Measurements from ENCODE around the gene BRMS1L.
"Not testable (repeated sequence)": the region's sequence is repeated elsewhere in the genome, so short reads cannot be mapped to it uniquely, and the experiment has no call there.

Gene BRMS1L, protein sequence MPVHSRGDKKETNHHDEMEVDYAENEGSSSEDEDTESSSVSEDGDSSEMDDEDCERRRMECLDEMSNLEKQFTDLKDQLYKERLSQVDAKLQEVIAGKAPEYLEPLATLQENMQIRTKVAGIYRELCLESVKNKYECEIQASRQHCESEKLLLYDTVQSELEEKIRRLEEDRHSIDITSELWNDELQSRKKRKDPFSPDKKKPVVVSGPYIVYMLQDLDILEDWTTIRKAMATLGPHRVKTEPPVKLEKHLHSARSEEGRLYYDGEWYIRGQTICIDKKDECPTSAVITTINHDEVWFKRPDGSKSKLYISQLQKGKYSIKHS

DNA sequence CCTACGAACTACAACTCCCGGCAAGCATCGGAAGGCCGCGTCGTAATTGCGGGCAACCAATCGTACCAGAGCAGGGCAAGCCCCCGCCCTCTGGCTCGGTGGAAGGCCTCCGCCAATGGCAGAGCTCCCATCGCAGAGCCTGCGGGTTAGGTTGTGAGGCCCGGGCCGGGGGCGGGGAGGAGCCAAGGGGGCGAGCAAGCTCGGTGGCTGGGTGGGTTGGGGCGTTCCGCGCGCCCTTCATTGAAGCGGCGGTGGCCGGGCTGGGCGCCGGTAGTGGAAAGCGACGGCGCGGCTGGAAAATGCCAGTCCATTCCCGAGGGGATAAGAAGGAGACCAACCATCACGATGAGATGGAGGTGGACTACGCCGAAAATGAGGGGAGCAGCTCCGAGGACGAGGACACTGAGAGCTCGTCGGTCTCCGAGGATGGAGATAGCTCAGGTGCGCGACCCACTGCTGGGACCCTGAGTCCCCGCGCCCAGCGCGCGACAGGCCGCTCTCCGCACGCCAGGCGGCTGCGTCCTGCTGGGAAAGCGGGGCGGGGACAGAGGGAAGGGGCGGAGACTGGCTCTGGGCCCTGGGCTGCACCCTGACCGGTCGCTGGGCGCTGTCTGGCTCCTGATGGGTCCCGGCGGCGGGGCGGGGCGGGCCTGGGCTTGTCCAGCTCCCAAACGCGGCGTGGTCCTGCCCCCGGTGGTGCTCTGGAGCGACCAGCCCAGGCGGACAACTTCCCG is at the start of gene BRMS1L:
TSS of gene BRMS1L (plus strand) at position 121 of the 734 bp plus-strand sequence. CDS start at position 300, 179 bp downstream.
- peak; percentile 94 for DNase-seq

DNA sequence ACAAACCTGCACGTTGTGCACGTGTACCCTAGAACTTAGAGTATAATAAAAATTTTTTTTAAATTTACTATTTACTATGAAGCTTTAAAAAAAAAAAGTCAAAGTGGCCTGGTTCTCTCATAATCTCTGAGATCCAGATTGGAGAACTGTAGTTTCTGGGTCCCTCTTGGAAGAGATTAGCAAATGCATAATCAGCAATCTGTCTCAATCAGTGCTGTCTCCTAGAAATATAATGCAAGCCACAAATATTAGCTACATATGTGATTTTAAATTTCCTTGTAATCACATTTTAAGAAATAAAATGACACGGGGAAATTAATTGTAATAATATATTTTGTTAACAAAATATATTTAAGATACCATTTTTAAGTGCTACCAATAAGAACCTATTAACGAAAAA is 49.3 kb upstream of the BRMS1L start:
- no peak for DNase-seq

DNA sequence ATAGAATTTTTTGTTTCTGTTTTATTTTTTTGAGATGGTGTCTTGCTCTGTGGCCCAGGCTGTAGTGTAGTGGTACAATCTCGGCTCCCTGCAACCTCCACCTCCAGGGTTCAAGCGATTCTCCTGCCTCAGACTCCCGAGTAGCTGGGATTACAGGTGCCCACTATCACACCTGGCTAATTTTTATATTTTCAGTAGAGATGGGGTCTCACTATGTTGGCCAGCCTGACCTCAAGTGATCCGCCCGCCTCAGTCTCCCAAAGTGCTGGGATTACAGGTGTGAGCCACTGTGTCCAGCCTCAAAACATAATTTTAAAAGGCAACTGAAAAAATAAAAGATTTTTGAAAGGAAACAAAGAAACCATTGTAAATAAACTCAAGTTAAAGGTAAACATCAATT is 48.6 kb upstream of the BRMS1L start:
- not testable (repeated sequence) for DNase-seq

DNA sequence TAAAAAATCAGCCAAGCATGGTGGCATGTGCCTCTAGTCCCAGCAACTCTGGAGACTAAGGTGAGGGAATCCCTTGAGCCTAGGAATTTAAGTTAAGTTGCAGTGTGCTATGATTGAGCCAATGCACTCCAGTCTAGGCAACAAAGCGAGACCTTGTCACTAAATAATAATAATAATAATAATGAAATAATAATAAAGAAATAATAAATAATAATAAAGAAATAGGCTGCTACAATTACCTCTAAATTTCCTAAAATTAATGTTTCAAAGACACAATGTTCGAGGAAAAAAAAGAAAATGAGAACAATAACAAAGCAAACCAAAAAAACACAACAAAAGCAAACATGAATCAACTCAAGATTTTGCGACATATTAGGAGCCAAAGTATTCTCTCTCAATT is 46.8 kb upstream of the BRMS1L start:
- DNase-seq, result no peak

DNA sequence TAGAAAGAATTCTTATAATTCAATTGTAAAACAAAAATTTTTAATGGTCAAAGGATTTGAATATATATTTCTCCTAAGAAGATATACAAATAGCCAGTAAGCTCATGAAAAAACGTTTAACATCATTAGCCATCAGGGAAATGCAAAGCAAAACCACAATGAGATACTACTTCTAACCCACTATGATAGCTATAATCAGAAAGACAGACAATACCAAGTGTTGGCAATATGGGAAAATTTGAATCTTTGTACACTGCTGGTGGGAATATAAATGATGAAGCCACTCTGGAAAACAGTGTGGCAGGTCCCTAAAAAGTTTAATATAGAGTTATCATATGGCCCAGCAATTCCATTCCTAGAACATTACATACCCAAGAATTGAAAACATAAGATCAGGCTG is 42.4 kb upstream of the BRMS1L start:
- no peak for DNase-seq

DNA sequence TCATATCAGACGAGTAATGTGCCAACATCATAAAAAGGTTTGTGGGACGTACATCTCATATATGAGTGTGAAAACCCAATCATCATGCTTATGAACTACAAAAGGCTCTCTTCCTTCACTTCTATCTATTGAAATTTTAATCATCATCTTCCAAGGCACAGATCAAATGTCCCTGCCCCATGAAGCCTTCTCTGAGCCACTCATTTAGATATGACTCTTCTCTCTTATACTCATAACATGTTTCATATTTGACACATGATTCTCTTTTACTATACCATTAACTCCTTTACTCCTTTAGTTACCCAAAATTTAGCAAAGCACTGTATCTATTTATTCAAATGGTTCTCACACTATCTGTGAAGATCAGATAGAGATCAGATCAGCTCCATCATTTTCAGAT is 39.3 kb upstream of the BRMS1L start:
- no peak for DNase-seq

DNA sequence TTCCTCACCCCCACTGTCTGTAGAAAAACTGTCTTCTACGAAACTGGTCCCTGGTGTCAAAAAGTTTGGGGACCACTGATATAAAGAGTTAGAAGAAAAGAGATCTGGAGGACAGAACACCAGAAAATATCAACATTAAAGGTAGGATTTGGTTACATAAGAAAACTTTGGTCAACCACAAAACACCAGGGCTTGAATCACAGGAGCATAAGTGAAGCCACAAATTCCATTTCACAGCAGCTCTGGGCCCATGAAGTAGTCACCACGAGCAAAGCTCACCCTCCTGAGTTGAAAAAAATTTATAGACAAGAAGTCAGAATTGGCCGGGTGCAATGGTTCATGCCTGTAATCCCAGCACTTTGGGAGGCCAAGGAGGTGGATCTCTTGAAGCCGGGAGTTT is 36.5 kb upstream of the BRMS1L start:
- DNase-seq, result no peak

DNA sequence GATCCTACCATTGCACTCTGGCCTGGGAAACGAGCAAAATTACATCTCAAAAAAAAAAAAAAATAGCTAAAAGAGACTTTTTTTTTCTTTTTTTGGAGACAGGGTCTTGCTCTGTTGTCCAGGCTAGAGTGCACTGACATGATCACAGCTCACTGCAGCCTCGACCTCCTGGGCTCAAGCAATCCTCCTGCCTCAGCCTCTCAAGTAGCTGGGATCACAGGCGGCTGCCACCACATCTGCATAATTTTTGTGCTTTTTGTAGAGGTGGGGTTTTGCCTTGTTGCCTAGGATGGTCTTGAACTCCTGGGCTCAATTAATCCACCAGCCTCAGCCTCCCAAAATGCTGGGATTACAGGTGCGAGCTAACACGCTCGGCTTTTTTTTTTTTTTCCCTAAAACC is 28.3 kb upstream of the BRMS1L start:
- no peak for DNase-seq

DNA sequence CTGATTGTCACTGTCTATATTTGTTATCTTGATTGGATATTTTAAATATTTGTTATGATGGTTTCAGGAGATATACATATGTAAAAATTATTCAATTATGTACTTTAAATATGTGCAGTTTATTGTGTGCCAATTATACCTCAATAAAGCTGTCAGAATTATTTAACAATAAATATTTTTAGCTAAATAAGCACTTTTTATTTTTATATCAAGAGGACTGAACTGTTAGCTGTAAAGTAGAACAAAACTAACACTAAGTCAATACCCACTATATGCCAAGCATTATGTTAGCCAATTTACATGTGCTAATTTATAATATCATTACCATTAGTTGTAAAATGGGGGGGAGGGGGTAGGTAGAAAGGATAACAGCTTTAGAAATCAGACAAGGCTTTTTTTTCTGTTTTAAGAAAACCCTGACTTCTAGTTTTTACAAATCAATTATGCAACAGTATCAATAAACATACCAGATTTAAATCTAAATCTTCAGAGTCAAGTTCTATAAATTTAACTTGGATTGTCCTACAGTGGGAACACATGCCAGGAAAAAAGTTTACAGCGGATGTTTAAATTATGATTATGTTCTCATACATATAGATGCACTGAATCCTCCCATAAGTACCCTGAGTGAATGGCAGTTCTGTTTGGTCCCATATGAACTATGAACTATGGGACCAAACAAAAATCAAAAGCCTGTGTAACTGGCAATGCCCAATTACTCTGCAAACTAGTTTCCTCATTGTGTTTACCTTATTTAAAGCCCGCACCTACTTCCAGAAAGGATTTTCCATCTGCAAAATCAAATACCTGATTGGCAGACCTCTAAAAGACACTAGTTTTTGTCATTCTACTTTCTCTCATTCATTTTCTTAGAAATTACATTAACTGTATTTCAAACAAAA is 19.9 kb upstream of the BRMS1L start:
- DNase-seq, result no peak

DNA sequence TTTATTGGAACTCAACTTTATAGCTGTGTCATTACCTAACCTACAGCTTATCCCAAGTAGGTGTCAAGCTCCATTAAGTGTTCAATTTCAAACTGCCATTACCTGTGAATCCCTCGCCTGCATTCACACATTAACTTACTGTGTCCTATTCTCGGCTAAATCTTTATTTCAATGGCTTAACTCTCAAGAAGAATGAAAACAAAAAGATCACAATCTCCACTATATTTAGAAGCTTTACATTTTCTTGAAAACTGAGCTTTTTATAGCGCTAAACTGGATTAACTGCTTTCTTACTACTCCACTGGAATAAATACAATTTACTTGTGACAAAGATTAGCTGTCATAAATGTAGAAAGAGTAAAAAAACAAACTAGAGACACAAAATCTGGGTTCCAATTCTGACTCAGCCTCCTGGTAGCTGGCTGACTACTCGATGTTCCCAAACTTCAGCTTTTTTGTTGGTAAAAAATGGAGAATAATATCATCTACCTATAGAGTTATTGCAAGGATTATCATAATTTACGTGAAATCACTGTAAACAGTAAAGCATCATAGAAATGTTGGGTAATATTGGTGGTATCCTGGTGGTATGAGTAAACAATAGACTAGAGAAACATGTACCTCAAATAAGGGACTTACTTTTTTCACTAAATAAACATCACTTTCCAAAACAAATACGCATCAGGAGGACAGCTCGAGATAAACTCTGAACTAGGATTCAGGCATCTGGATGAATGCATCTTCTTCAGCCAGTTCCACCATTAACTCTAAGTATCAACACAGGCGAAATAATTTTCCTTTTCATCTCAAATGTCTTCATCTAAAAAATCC is 18.8 kb upstream of the BRMS1L start:
- no peak for DNase-seq

DNA sequence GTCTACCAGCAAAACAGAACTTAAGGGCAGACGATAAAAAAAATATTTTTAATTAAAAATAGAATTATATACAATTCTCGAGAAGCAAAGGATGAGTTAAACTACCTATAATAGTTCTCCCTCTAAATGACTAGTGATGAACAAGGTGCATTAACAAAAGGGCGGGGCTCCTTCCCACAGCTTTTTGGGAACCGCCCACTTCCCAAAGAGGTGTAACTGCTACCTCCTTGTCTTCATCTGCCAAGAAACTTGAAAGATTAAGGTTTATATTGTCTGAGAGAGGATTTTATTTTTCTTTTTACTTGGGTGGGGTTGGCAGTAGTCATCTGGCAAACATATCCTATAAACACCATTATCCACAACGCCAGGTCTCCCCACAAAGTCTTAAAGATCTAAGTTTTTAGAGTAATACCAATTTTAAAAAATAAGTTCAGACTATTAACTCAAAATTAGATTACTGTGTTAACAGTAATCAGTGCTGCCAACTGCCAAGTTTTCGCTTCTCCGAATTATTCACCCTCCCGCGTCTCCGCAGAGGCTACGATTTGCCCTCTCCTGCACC is 18.0 kb upstream of the BRMS1L start:
- DNase-seq, result no peak

DNA sequence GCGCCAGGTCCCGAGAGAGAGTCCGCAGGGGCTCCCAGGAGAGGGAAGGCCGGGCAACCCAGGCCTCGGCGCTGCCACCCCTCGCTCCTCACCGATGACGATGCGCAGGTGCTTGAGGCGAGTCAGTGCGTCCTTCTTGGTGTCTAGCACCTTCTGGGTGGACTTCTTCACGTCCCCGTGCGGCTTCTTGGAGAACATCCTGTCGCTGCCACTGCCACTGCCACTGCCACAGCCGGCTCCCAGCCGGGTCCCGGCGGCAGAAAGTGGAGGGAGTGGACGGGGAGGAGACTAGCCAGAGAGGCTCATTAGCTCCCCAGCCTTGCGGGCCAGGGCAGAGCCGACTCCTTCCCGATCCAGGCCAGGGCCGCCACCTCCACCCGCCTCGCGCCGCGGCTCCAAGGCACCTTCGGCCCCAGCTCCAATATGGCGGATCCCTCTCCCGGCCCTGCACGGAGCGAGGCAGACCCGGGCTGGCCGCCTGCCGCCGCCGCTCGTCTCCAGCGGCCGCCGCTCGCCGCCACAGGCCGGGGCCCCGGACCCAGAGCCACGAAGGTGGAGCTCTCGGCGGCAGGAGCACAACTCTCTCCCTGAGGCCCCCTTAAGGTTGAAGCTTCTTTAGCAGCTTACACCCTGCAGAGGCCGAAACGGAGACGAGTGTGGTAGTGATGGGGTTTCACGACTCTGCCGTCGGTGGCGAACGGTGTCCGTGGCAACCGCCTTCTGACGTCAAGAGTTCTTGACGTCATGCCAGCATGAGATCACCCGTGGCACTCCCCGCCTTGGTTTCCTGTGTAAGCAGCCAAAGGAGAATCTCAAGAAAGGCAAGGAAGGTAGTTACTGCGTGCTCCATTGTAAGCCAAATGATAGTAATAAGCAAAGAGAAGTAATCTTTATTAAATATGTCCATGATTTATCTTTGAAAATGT is 17.2 kb upstream of the BRMS1L start, which contains the start of gene RALGAPA1:
TSS of gene RALGAPA1 (minus strand) at position 658 of the 926 bp plus-strand sequence. CDS start at position 198, 460 bp downstream.
- peak; percentile 96 for DNase-seq

DNA sequence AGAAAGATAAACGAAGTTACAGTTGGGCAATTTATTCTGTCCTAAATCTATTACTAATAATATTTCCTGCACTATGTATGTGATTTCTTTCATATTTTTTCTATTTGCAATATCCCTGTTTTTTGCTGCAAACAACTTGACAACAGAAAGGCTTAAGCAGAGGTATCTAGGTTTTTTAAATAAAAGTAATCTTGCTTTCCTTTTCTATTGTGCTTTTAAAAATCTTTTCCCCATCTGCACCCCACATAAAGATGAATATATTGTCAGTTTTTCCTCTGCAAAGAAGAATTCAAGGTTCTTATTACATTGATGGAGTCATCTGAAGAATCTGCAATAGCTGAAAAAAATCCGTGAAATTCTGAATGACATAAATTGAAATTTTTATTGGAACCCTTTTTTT is 16.5 kb upstream of the BRMS1L start:
- DNase-seq, result no peak

DNA sequence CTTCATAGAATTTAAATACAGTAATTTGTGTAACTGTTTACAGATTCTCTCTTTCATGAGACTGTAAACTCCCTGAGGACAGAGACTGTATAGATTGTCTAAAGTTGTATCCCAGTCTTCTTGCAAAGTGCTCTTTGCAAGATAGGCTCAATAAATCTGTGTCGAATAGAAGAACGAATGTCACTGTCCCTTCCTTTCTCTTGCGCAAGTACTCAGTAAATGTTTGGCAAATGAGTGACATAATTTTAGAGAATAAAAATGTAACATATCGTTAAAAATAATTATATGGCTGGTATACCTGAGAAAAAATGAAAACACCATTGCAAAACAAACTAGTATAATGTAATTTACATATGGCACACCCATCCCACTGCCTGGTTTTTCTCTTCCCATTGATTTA is 15.2 kb upstream of the BRMS1L start:
- DNase-seq, result no peak

DNA sequence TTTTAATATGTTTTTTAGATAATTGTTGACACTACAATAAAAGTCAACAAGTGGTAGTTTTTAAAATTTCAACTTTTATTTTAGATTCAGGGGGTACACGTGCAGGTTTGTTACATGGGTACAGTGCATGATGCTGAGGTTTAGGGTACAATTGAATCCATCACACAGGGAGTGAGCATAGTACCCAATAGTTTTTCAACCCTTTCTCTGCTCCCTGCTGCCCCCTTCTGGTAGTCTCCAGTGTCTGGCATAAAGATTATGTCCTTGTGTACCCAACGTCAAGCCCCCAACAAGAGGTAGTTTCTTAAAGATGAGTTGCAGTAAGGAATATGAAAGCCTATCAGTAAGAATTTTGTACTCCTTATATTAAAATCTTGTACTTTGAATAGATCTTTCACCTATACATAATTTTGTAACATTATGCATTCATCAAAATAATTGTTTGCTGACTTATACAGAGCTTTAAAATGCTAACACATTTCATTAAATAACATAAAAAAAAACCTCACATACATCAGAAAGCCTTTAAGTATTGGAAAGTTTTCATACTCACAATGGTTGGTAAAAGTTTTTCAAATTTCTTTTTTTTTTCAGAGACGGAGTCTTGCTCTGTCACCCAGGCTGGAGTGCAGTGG is 11.7 kb upstream of the BRMS1L start:
- peak; percentile 72 for DNase-seq

DNA sequence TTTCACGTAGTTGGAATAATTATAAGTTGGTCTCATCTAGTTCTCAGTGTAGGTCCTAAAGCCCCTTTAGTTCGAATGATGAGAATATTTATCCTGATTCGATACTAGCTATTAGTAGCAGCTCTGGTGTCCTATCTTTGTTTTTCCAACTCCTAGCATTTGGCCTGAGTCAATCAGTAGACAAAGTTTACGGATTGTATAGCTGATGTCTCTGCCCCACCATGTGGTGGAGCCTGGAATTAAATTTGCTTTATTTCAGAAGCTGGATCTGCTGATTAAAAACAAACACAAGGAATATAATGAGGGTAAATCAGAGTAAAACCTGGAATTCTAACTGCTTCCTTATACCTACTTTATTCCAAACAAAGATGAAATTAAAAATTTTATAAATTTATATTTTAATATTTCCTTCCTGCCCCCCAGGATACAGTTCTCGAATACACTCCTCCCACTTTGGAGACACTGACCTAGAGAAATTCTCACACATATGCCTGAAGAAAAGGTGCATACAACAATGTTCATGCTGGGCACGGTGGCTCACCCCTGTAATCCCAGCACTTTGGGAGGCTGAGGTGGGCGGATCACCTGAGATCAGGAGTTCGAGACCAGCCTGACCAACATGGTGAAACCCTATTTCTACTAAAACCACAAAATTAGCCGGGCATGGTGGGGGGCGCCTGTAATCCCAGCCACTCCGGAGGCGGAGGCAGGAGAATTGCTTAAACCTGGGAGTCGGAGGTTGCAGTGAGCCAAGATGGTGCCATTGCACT is 7.6 kb upstream of the BRMS1L start:
- DNase-seq, result no peak

DNA sequence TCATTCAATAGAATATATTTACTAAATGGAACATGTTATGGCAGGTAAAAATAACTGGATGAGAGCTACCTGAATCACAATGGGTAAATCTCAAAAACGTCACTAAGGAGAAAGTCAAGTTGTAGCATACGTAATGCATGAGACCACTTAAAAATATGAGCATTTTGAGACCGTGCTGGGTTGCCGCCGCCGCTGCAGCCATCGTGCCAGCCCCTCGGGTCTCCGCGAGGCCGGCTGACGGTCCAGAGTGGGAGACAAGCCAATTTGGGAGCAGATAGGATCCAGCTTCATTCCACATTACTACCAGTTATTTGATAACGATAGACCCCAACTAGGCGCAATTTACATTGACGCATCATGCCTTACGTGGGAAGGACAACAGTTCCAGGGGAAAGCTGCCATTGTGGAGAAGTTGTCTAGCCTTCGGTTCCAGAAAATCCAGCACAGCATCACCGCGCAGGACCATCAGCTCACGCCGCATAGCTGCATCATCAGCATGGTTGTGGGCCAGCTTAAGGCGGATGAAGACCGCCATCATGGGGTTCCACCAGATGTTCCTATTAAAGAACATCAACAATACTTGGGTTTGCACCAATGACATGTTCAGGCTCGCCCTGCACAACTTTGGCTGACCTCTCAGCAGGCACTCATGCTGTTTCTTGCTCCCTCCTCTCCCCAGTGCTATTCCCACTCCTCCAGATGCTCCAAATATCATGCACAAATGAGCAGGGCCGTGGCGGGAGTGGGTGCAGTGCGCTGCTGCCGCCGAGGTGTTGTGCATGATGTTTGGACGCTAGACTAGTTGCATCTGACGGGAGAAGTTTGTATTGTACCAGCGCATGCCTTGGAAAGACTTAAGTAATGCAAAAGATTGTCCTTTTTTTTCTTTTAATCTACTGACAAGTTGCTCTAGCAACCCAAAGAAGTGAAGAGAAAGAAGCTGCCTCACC is 6.3 kb upstream of the BRMS1L start:
- no peak for DNase-seq
